ENCODE measurements around the gene PPCDC.
"Not testable (repeated sequence)": the region's sequence is repeated elsewhere in the genome, so short reads cannot be mapped to it uniquely, and the experiment has no call there.

DNA sequence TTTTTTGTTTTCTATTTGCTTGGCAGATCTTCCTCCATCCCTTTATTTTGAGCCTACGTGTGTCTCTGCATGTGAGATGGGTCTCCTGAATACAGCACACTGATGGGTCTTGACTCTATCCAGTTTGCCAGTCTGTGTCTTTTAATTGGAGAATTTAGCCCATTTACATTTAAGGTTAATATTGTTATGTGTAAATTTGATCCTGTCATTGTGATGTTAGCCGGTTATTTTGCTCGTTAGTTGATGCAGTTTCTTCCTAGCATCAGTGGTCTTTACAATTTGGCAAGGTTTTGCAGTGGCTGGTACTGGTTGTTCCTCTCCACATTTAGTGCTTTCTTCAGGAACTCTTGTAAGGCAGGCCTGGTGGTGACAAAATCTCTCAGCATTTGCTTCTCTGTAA lies 62.3 kb downstream of the PPCDC start:
- TF ChIP-seq, protein P1, sequence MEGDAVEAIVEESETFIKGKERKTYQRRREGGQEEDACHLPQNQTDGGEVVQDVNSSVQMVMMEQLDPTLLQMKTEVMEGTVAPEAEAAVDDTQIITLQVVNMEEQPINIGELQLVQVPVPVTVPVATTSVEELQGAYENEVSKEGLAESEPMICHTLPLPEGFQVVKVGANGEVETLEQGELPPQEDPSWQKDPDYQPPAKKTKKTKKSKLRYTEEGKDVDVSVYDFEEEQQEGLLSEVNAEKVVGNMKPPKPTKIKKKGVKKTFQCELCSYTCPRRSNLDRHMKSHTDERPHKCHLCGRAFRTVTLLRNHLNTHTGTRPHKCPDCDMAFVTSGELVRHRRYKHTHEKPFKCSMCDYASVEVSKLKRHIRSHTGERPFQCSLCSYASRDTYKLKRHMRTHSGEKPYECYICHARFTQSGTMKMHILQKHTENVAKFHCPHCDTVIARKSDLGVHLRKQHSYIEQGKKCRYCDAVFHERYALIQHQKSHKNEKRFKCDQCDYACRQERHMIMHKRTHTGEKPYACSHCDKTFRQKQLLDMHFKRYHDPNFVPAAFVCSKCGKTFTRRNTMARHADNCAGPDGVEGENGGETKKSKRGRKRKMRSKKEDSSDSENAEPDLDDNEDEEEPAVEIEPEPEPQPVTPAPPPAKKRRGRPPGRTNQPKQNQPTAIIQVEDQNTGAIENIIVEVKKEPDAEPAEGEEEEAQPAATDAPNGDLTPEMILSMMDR (IDR thresholded peaks at IDR 0.05; ENCODE audit: insufficient read depth, low read depth, low read length): not testable (repeated sequence)
- not testable (repeated sequence) for TF ChIP-seq EZH2 (IDR thresholded peaks at IDR 0.05; ENCODE audit: insufficient read depth, low read length)
